Right cardiac atrium (tissue), 5 donors: ENCODE results near the gene IFNA13. TPM values are rescaled to one million over a fixed set of nuclear protein-coding genes. Genes with fewer than 3 reads are reported as not detected.

ENCODE experiments used
- ATAC-seq, 2 donors: fragments of 200-7000 bp; cut with Tn5 transposase; one replicate each; pipeline versions ENCODE4 v1.8.0 to v1.9.1; 2020; ENCODE audit warnings: moderate library complexity in 2 of 2, mild to moderate bottlenecking in 1 of 2
- DNase-seq, 3 donors: peaks; one replicate each; pipeline ENCODE4 v3.0.0-alpha.2; 2020
- H3K27ac ChIP-seq: one replicate; pipeline ENCODE4 v1.5.1; 2013; ENCODE audit warnings: mild to moderate bottlenecking, low read length, control low read depth, moderate library complexity
- H3K27me3 ChIP-seq: one replicate; pipeline ENCODE4 v1.6.1; 2013; ENCODE audit not compliant: control insufficient read depth, insufficient read depth
- H3K4me1 ChIP-seq: one replicate; pipeline ENCODE4 v1.6.1; 2013; ENCODE audit warnings: low read length; ENCODE audit not compliant: control insufficient read depth, insufficient read depth
- H3K4me3 ChIP-seq: one replicate; pipeline ENCODE4 v1.5.1; 2013; ENCODE audit warnings: low read length, control low read depth
- H3K9me3 ChIP-seq: one replicate; pipeline ENCODE4 v1.6.1; 2013; ENCODE audit warnings: low read length; ENCODE audit not compliant: control insufficient read depth
- WGBS: extraction: QIAGEN DNeasy Blood & Tissue Kit; methylation state at CpG from one replicate; pipeline ENCODE4 v1.1.7; 2013; 5-methylcytosine and 5-hydroxymethylcytosine counted together
- intact Hi-C, 4 donors: fragments of 100-400 bp; cut with DNase I; formaldehyde crosslinking; loops; one replicate each; pipeline versions ENCODE4 v1.11.0 to v1.14.0; 2022 to 2023
- polyA plus RNA-seq: library from polyadenylated mRNA; stranded (reverse); fragments of 200-250 nt; gene quantifications from one replicate; pipeline ENCODE4 v1.2.3, GENCODE V29; 2013
- total RNA-seq, 4 donors: library from RNA; stranded (reverse); fragmentation: NEBNext Ultra II Directional; extraction: Animal tissue kit (Norgen Biotek cat#: 25700); gene quantifications; one replicate each; pipeline ENCODE4 v1.2.1, GENCODE V29; 2021
- donor health status: healthy with polysubstance abuse.
- donor health status: DM: no; HTN: yes; CAD: no.
- donor health status: DM: no; HTN: no; CAD: no.
- donor health status: DM: no; HTN: yes; CAD: no; lungs with severe emphysema.
- donor health status: DM: yes; HTN: yes; CAD: no.

Gene IFNA13
- total and polyA plus RNA-seq, 5 donors, result not detected

- H3K4me3 ChIP-seq, result no peak overlapping the region
- peaks cover 2% of the 10 kb centered on the region for H3K4me1 ChIP-seq
- H3K27me3 ChIP-seq, result no peaks in the 10 kb centered on the region
- ATAC-seq (peak in 1 of 2 donors; percentile 60), DNase-seq (no peak)
- H3K27ac ChIP-seq, result no peak overlapping the region
- intact Hi-C loops, result loop anchor here in 3 of 4 donors (5.0 to 10.0 kb wide), 4 partner anchors 71 to 463 kb away; no protein-coding TSS in a partner anchor
- no peaks in the 10 kb centered on the region for H3K9me3 ChIP-seq
- WGBS, result 71% methylated on average over 4 of the region's 4 CpGs
Observed at GRCh38 chr9:21324047-21324446, 43.8 kb downstream of the IFNA13 start.

GRCh38 chr9:21322911-21323461 is 44.9 kb downstream of the IFNA13 start:
- Histone ChIP-seq H3K9me3 (no peaks in the 10 kb centered on the region), H3K27me3 (no peaks in the 10 kb centered on the region), H3K27ac (no peak overlapping the region), H3K4me3 (no peak overlapping the region), H3K4me1 (peaks cover 2% of the 10 kb centered on the region)
- intact Hi-C loops, result loop anchor here in 3 of 4 donors (5.0 to 10.0 kb wide), 4 partner anchors 72 to 464 kb away; no protein-coding TSS in a partner anchor
- 84% methylated on average over 5 of the region's 5 CpGs for WGBS
- no peak for ATAC-seq
- DNase-seq, result no peak

GRCh38 chr9:21320465-21320864 is 47.4 kb downstream of the IFNA13 start:
- H3K4me1 ChIP-seq, result peaks cover 3% of the 10 kb centered on the region
- H3K4me3 ChIP-seq, result no peak overlapping the region
- DNase-seq (no peak), ATAC-seq (no peak)
- intact Hi-C loops, result loop anchor here in 3 of 4 donors (5.0 to 10.0 kb wide), 4 partner anchors 74 to 467 kb away; no protein-coding TSS in a partner anchor
- no peaks in the 10 kb centered on the region for H3K27me3 ChIP-seq
- WGBS, result 59% methylated on average over 2 of the region's 2 CpGs
- no peaks in the 10 kb centered on the region for H3K9me3 ChIP-seq
- H3K27ac ChIP-seq, result no peak overlapping the region

GRCh38 chr9:21317956-21318923 is 49.6 kb downstream of the IFNA13 start:
- WGBS, result 17% methylated on average over 7 of the region's 7 CpGs
- ATAC-seq (peak; percentile 74 to 76), DNase-seq (peak in 2 of 3 donors; percentile 11 to 54)
- Histone ChIP-seq H3K4me1 (peaks cover 1% of the 10 kb centered on the region), H3K4me3 (no peak overlapping the region), H3K27me3 (no peaks in the 10 kb centered on the region), H3K9me3 (no peaks in the 10 kb centered on the region), H3K27ac (no peak overlapping the region)
- intact Hi-C loops, result loop anchor here in 1 of 4 donors (10.0 kb wide), 1 partner anchor 467 kb away; no protein-coding TSS in a partner anchor

Other genes starting within 250 kb of the IFNA13 start
- gene IFNW1, start 226.2 kb downstream of the IFNA13 start, total RNA-seq, result not detected
- not detected for gene IFNW1, start 226.2 kb downstream of the IFNA13 start, polyA plus RNA-seq
- gene IFNA21, start 201.4 kb downstream of the IFNA13 start, total RNA-seq, result not detected
- gene IFNA21, start 201.4 kb downstream of the IFNA13 start, polyA plus RNA-seq, result not detected
- not detected for gene IFNA4, start 180.5 kb downstream of the IFNA13 start, total RNA-seq
- gene IFNA4, start 180.5 kb downstream of the IFNA13 start, polyA plus RNA-seq, result not detected
- gene IFNA7, start 165.9 kb downstream of the IFNA13 start, total RNA-seq, result not detected
- gene IFNA7, start 165.9 kb downstream of the IFNA13 start, polyA plus RNA-seq, result not detected
- not detected for gene IFNA10, start 160.9 kb downstream of the IFNA13 start, total RNA-seq
- gene IFNA10, start 160.9 kb downstream of the IFNA13 start, polyA plus RNA-seq, result not detected
- not detected for gene IFNA16, start 150.7 kb downstream of the IFNA13 start, total RNA-seq
- gene IFNA16, start 150.7 kb downstream of the IFNA13 start, polyA plus RNA-seq, result not detected
- gene IFNA17, start 139.8 kb downstream of the IFNA13 start, total RNA-seq, result not detected
- not detected for gene IFNA17, start 139.8 kb downstream of the IFNA13 start, polyA plus RNA-seq
- not detected for gene IFNA14, start 128.1 kb downstream of the IFNA13 start, total RNA-seq
- not detected for gene IFNA14, start 128.1 kb downstream of the IFNA13 start, polyA plus RNA-seq
- gene IFNA5, start 62.7 kb downstream of the IFNA13 start, total RNA-seq, result not detected
- gene IFNA5, start 62.7 kb downstream of the IFNA13 start, polyA plus RNA-seq, result not detected
- gene KLHL9, start 32.7 kb downstream of the IFNA13 start, total RNA-seq, result 10 to 100 TPM; 13.0 to 14.6 (median 13.3) TPM
- gene KLHL9, start 32.7 kb downstream of the IFNA13 start, polyA plus RNA-seq, result 6.1 TPM
- gene IFNA6, start 17.2 kb downstream of the IFNA13 start, total RNA-seq, result not detected
- gene IFNA6, start 17.2 kb downstream of the IFNA13 start, polyA plus RNA-seq, result not detected
- gene IFNA2, start 17.3 kb upstream of the IFNA13 start, total RNA-seq, result not detected
- not detected for gene IFNA2, start 17.3 kb upstream of the IFNA13 start, polyA plus RNA-seq
- gene IFNA8, start 41.1 kb upstream of the IFNA13 start, total RNA-seq, result not detected
- gene IFNA8, start 41.1 kb upstream of the IFNA13 start, polyA plus RNA-seq, result not detected
- not detected for gene IFNA1, start 72.4 kb upstream of the IFNA13 start, total RNA-seq
- not detected for gene IFNA1, start 72.4 kb upstream of the IFNA13 start, polyA plus RNA-seq
- not detected for gene IFNE, start 114.3 kb upstream of the IFNA13 start, total RNA-seq
- not detected for gene IFNE, start 114.3 kb upstream of the IFNA13 start, polyA plus RNA-seq